HEK293 (cell line): ENCODE data around the gene C2CD4C.

Experiments used
- CTCF ChIA-PET: fragments of 350-600 bp; formaldehyde crosslinking; extraction: SDS; loops from one replicate; lab custom pipeline; 2021; ENCODE audit warnings: antibody characterized with exemption; lab: Yijun Ruan, JAX
- POLR2A ChIA-PET: fragments of 300-600 bp; formaldehyde crosslinking; extraction: SDS; loops from one replicate; lab custom pipeline; 2020; ENCODE audit warnings: antibody characterized with exemption, inconsistent platforms; lab: Yijun Ruan, JAX
- H3K27ac ChIP-seq: fragments of 200-500 bp; sonication (Bioruptor generic); 2 replicates; pipeline ENCODE4 v1.5.1; 2014; ENCODE audit warnings: low read depth, low read length, control low read depth, inconsistent platforms; ENCODE audit errors: extremely low read depth
- H3K36me3 ChIP-seq, 2 experiments: fragments of 200-500 bp in 1 of 2; sonication (Bioruptor generic) in 1 of 2; 1 replicate in 1 of 2; 2 replicates in 1 of 2; pipeline ENCODE4 v1.5.1; 2014 to 2017; ENCODE audit warnings: inconsistent platforms in 2 of 2, low read length in 2 of 2; ENCODE audit not compliant: control insufficient read depth in 2 of 2, insufficient read depth in 1 of 2
- H3K4me1 ChIP-seq: fragments of 200-500 bp; sonication (Bioruptor generic); 2 replicates; pipeline ENCODE4 v1.5.1; 2014; ENCODE audit warnings: mild to moderate bottlenecking, low read length, inconsistent platforms; ENCODE audit not compliant: control insufficient read depth, insufficient read depth
- H3K4me3 ChIP-seq: 2 replicates; pipeline ENCODE4 v1.5.1; 2011; ENCODE audit warnings: low read depth, mild to moderate bottlenecking, control low read depth, low read length, moderate library complexity
- H3K9me3 ChIP-seq: fragments of 200-500 bp; sonication (Bioruptor generic); 2 replicates; pipeline ENCODE4 v1.5.1; 2014; ENCODE audit warnings: low read depth, low read length, inconsistent platforms; ENCODE audit not compliant: control insufficient read depth, insufficient read depth
- BCL6B ChIP-seq: fragments of 450-650 bp; formaldehyde crosslinking; IDR thresholded peaks from 2 replicates; pipeline ENCODE4 v1.5.1; 2017; ENCODE audit warnings: missing biosample characterization, missing genetic modification characterization
- HOXA7 ChIP-seq: sonication (generic); formaldehyde crosslinking; IDR thresholded peaks from 2 replicates; pipeline ENCODE4 v1.8.1; 2022; ENCODE audit warnings: missing genetic modification reagents, borderline replicate concordance
- OSR2 ChIP-seq: fragments of 450-650 bp; formaldehyde crosslinking; IDR thresholded peaks from 2 replicates; pipeline ENCODE4 v1.5.1; 2016; ENCODE audit warnings: missing biosample characterization, missing genetic modification characterization
- PRDM10 ChIP-seq: fragments of 450-650 bp; formaldehyde crosslinking; IDR thresholded peaks from 2 replicates; pipeline ENCODE4 v1.5.1; 2016; ENCODE audit warnings: missing biosample characterization, missing genetic modification characterization
- PRDM6 ChIP-seq: fragments of 450-650 bp; formaldehyde crosslinking; IDR thresholded peaks from 2 replicates; pipeline ENCODE4 v1.5.1; 2017; ENCODE audit warnings: missing biosample characterization, missing genetic modification characterization
- SALL2 ChIP-seq: fragments of 450-650 bp; formaldehyde crosslinking; IDR thresholded peaks from 2 replicates; pipeline ENCODE4 v1.5.0; 2017; ENCODE audit warnings: missing biosample characterization, mild to moderate bottlenecking, missing genetic modification characterization, borderline replicate concordance
- ZBTB8A ChIP-seq: fragments of 450-650 bp; formaldehyde crosslinking; IDR thresholded peaks from 2 replicates; pipeline ENCODE4 v1.5.1; 2016; ENCODE audit warnings: missing biosample characterization, missing genetic modification characterization
- ZNF138 ChIP-seq: fragments of 450-650 bp; formaldehyde crosslinking; IDR thresholded peaks from 2 replicates; pipeline ENCODE4 v1.5.1; 2016; ENCODE audit warnings: missing biosample characterization, missing genetic modification characterization, borderline replicate concordance
- ZNF146 ChIP-seq: fragments of 450-650 bp; formaldehyde crosslinking; IDR thresholded peaks from 2 replicates; pipeline ENCODE4 v1.5.1; 2016; ENCODE audit warnings: missing biosample characterization, missing genetic modification characterization
- ZNF174 ChIP-seq: fragments of 450-650 bp; formaldehyde crosslinking; IDR thresholded peaks from 2 replicates; pipeline ENCODE4 v1.5.0; 2017; ENCODE audit warnings: missing biosample characterization, mild to moderate bottlenecking, missing genetic modification characterization
- ZNF223 ChIP-seq: fragments of 450-650 bp; formaldehyde crosslinking; IDR thresholded peaks from 2 replicates; pipeline ENCODE4 v1.5.1; 2016; ENCODE audit warnings: missing biosample characterization, missing genetic modification characterization
- ZNF24 ChIP-seq: fragments of 450-650 bp; formaldehyde crosslinking; IDR thresholded peaks from 2 replicates; pipeline ENCODE4 v1.5.1; 2016; ENCODE audit warnings: missing biosample characterization, missing genetic modification characterization
- ZNF354C ChIP-seq: fragments of 450-650 bp; formaldehyde crosslinking; IDR thresholded peaks from 2 replicates; pipeline ENCODE4 v1.5.1; 2016; ENCODE audit warnings: missing biosample characterization, missing genetic modification characterization, low read depth, borderline replicate concordance
- ZNF391 ChIP-seq: fragments of 450-650 bp; formaldehyde crosslinking; IDR thresholded peaks from 2 replicates; pipeline ENCODE4 v1.5.1; 2016; ENCODE audit warnings: low read depth, missing biosample characterization, missing genetic modification characterization, borderline replicate concordance
- ZNF48 ChIP-seq: fragments of 450-650 bp; formaldehyde crosslinking; IDR thresholded peaks from 2 replicates; pipeline ENCODE4 v1.5.1; 2016; ENCODE audit warnings: missing biosample characterization, missing genetic modification characterization
- ZNF510 ChIP-seq: fragments of 450-650 bp; formaldehyde crosslinking; IDR thresholded peaks from 2 replicates; pipeline ENCODE4 v1.5.1; 2018; ENCODE audit warnings: mild to moderate bottlenecking, missing genetic modification characterization, missing biosample characterization; ENCODE audit not compliant: insufficient replicate concordance
- ZNF513 ChIP-seq: fragments of 450-650 bp; IDR thresholded peaks from 2 replicates; pipeline ENCODE4 v1.5.1; 2018; ENCODE audit warnings: missing biosample characterization, missing genetic modification characterization
- ZNF548 ChIP-seq: fragments of 450-650 bp; formaldehyde crosslinking; IDR thresholded peaks from 2 replicates; pipeline ENCODE4 v1.5.1; 2016; ENCODE audit warnings: missing biosample characterization, missing genetic modification characterization
- ZNF596 ChIP-seq: fragments of 450-650 bp; IDR thresholded peaks from 2 replicates; pipeline ENCODE4 v1.5.0; 2018; ENCODE audit warnings: missing biosample characterization, mild to moderate bottlenecking, missing genetic modification characterization, moderate library complexity
- ZNF600 ChIP-seq: fragments of 450-650 bp; formaldehyde crosslinking; IDR thresholded peaks from 2 replicates; pipeline ENCODE4 v1.5.1; 2016; ENCODE audit warnings: missing biosample characterization, missing genetic modification characterization

The C2CD4C gene

GRCh38 chr19:366205-366783, 42.7 kb downstream of the C2CD4C start (continued):
- TF ChIP-seq BCL6B (tag by site-specific recombination) = no peak
- TF ChIP-seq PRDM10 (tag by site-specific recombination) = no peak
- TF ChIP-seq HOXA7 (CRISPR knock-in tag) = no peak
- no peak for TF ChIP-seq ZNF510 (tag by site-specific recombination)
- no peak for TF ChIP-seq SALL2 (tag by site-specific recombination)

- Histone ChIP-seq H3K9me3 (no peaks in the 10 kb centered on the region), H3K27ac (no peak overlapping the region), H3K36me3 (no peaks in the 10 kb centered on the region)
- ChIA-PET POLR2A (no interaction called here), CTCF (interaction anchor here (0.6 kb wide), 1 partner anchor 55 kb away, joined by 3 read pairs; no protein-coding TSS in a partner anchor)
- TF ChIP-seq ZNF391 (tag by site-specific recombination) (no peak), ZNF174 (tag by site-specific recombination) (no peak)
- TF ChIP-seq, all 188 proteins: peak for 0
- H3K4me3 ChIP-seq = no peak overlapping the region
- no peaks in the 10 kb centered on the region for H3K4me1 ChIP-seq
Observed at GRCh38 chr19:364496-365287, 44.3 kb downstream of the C2CD4C start.

GRCh38 chr19:362683-363082, 46.3 kb downstream of the C2CD4C start:
- Histone ChIP-seq H3K4me3 (no peak overlapping the region), H3K27ac (no peak overlapping the region), H3K4me1 (no peaks in the 10 kb centered on the region), H3K9me3 (no peaks in the 10 kb centered on the region), H3K36me3 (no peaks in the 10 kb centered on the region)
- CTCF ChIA-PET = no interaction called here
- TF ChIP-seq ZNF146 (tag by site-specific recombination) = peak; percentile 73
- TF ChIP-seq ZNF600 (tag by site-specific recombination) = no peak
- POLR2A ChIA-PET = interaction anchor here (1.3 kb wide), 1 partner anchor 18 kb away, joined by 5 read pairs; the partner anchor contains the start of gene MIER2

GRCh38 chr19:362154-362553, 46.8 kb downstream of the C2CD4C start:
- CTCF ChIA-PET = no interaction called here
- POLR2A ChIA-PET = interaction anchor here (1.3 kb wide), 1 partner anchor 17 kb away, joined by 5 read pairs; the partner anchor contains the start of gene MIER2
- H3K4me1 ChIP-seq = no peaks in the 10 kb centered on the region
- TF ChIP-seq ZNF513 (tag by site-specific recombination) = no peak
- no peak for TF ChIP-seq ZNF354C
- no peak for TF ChIP-seq ZBTB8A
- no peak for TF ChIP-seq ZNF596 (tag by site-specific recombination)
- TF ChIP-seq ZNF48 (tag by site-specific recombination) = no peak
- no peak for TF ChIP-seq ZNF223 (tag by site-specific recombination)
- no peak for TF ChIP-seq PRDM6 (tag by site-specific recombination)
- no peak for TF ChIP-seq OSR2 (tag by site-specific recombination)
- TF ChIP-seq ZNF138 (tag by site-specific recombination) = no peak
- no peak for TF ChIP-seq ZNF548 (tag by site-specific recombination)
- TF ChIP-seq ZNF24 (tag by site-specific recombination) = no peak

More at GRCh38 chr19:362154-362553, 46.8 kb downstream of the C2CD4C start:
- H3K4me3 ChIP-seq = no peak overlapping the region
- no peaks in the 10 kb centered on the region for H3K36me3 ChIP-seq
- H3K27ac ChIP-seq = no peak overlapping the region
- H3K9me3 ChIP-seq = no peaks in the 10 kb centered on the region
